GM21360 (cell line): ENCODE data around the gene GALNT14.

ENCODE experiments used
- ATAC-seq: cut with Tn5 transposase; IDR thresholded peaks from one replicate; pipeline ENCODE4 v1.9.1; 2021; ENCODE audit warnings: mild to moderate bottlenecking, moderate library complexity; ENCODE audit not compliant: unreplicated experiment

GALNT14 gene

DNA sequence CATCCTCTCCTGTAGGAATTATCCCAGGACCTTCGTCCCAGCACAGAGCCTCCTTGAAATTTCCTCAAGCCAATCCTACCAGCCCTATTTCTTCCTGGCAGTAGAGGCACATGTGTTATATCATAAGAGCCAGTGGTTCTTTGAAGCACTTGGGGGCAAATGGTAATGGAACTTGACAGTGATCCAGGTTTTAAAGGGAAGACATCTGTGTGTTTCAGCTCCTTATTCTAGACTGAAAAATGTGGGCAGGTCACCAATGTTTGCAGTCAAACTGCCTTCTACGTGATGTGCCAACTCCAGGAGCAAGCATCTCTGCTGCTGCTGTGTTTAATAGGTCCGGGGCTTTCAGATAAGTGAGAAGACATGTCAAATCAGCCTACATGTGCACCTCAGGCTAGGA is 157.1 kb downstream of the GALNT14 start:
- no peak for ATAC-seq

DNA sequence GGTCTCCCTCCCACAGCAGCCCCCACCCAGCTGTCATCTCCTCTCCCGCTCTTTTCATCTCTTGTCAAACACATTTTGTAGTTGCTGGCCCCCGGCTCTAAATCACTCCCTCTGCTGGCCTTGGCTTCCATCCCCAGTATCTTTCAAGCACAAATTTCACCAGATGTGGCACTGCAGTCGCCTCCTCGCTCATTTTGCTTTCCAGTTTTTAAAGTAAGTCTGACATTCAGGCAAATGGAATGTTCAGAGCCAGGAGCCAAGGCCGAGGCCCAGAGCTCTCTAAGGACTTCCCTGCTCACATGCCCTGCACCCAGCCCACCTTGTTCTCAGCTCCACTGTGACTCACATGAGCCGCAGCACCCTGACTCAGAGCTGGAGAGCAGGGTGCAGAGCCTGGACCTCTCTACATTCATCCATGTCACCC is 158.4 kb downstream of the GALNT14 start:
- no peak for ATAC-seq

DNA sequence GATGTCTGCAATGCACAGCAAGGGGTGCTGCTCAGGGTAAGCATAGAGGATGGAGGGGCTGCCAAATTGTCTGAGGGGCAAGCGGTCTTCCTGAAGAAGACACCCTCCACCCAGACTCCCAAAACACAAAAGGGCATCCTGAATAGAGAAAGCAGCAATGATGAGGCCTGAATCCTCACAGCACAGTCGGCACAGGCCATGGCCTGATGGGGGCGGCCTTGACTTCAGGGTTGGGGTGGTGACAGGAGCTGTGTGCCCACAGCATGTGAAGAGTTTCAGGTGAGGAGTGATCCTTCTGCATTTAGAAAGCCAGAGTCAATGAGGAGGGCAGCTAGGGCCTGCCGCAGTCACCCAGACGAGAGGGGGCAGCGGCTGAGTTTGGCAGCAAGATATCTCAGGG is 159.4 kb downstream of the GALNT14 start:
- no peak for ATAC-seq

DNA sequence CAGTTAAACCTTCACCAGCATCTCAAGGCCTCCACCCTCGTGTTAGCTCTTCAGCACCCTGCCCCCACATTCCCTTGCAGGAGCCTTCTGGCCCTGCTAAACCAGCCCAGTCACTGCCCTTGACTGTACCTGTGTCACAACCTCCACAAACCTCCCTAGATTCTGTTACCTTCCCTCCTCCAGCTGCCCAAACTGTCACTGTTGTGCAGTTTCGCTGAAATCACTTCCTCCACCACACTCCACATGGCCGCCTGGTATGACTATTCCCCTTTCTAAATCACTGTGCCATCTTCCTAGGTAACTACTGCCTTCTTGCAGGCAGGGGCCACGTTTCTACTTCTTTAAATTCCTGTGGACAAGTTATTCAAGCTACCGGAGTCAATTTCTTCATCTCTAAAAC is 160.2 kb downstream of the GALNT14 start:
- ATAC-seq, result peak; percentile 72

DNA sequence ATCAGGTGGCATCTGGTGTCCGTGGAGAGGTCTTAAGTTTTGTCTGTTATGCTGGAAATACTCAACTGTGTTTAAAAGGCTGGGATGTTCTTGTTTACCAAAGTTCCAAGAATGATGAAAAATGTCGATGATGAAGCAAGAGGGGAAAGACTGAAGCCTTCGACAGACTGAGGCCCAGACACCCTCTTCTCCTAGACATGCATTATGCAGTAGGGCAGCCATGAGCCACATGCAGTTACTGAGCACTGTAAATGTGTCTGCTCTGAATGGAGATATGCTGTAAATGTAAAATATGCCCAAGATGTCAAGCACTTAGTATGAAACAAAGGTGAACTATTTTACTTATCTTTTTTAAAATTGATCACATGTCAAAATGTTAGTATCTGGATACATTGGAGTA is 163.1 kb downstream of the GALNT14 start:
- ATAC-seq, result no peak

DNA sequence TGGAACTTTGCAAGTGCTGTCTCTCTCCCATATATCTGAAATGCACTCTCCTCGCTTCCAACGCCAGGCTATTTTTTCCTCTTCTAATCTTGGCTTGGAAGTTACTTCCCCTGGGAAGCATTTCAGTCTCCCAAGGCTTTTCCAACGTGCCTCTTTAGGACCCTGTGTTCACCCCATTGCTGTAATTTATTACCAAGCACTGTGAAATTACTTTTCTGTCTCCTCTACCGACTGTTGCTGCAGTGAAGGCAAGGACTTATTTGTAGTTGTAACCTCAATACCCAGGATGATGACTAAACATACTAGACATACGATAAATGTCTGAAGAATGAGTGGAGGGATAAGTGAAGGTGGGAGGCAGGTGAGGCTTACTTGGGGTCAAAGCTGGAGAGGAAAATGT is 163.7 kb downstream of the GALNT14 start:
- no peak for ATAC-seq

DNA sequence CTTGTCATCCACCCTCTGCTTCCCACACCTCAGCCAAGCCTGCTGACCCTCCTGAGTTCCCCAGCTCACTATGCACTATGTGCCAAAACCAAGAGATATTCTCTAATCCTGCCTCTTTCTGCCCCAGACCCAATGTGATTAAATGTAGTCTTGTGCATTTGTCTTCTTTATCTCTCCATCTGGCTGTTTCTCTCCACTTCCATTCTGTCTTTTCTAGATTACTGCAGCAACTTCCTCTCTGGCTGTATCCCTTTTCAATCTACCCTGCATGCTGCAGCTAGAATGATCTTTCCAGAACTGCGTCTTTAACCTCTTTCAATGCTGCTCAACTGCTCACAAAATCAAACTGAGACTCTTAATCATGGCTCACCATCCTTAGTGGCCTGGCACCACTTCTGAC is 164.1 kb downstream of the GALNT14 start:
- ATAC-seq, result no peak

DNA sequence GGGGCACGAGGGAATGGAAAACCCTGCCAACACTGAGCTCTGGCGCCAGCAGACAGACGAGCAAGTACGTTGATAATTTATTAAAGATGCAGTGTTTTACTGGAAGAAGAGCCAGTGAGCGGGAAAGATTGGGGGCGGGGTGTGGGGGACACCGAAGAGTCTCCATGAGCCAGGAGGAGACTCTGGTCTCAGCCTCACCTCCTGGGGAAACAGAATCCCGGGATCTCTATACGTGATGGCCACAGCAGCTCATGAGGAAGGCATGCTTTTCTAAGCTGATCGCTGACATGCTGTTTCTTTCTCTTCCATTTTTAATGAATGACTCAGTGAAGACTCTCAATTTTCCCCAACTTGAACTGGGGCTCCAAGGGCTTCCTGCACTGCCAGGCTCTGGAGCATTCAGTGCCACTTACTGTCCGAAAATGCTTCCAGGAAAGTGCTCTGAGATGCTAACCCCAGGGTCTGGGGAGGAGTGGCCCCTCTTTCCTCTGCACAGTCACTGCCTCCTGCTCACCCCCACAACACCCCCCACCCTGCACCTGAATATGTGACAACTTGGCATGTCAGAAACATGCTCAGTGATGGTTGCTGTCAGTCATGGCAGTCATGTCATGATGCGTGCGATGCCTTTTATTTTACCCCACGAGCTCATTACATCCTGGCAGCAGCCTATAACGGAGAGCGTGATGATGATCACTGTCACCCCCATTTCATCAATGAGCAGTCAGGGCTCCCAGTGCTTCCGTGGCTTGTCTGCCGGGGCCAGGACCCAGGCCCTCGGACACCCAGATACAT is 166.8 kb downstream of the GALNT14 start:
- no peak for ATAC-seq

DNA sequence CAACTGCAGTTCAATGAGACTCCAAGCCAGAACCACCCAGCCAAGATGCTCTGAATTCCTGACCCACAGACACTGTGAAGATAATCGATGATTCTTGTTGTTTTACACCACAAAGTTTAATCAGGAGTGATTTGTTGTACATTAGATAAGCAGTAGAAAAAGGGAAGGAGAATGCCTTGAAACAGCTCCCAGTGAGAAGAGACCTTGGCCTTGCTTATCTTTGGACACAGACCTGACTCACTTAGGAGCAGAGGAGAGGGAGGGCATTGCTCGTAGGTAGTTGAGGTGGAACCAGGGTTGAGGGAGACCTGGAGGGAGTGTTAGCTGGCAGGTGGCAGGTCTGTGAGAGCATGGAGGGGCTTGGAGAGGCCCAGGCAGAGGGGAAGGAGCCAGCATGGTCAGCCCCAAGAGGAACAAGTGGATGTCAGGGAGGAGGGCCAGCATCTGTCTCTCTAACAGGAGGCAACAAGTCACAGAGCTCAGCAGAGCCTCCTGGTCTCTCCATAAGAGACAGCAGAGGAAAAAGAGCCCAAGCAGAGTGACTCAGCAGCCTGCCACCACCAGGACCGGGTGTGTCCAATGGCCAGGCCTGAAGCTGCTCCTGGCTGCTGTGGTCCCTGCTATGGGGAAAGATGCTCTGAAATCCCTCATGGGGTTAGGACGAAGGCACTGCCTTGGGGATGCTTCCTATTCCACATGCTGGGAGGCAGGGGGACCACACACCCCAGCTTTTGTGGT is 169.4 kb downstream of the GALNT14 start:
- ATAC-seq, result no peak

DNA sequence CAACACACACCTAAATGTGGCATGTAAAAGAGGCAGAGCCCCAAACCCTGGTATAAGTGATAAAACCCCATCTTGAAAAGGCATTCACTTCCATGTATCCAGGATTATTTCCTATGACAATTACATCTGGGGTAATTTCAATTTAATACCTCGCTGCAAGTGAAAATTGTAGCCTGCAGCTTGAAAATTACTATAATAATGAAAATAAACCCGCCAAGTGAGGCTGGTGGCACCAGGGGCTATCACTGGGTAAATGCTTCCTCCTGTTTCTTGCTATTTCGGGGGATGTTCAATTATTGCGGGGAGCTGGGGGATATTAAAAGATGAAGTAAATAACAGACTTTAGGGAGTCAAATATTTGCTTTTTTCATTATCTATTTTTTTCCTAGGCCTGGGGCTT is 171.5 kb downstream of the GALNT14 start:
- no peak for ATAC-seq

DNA sequence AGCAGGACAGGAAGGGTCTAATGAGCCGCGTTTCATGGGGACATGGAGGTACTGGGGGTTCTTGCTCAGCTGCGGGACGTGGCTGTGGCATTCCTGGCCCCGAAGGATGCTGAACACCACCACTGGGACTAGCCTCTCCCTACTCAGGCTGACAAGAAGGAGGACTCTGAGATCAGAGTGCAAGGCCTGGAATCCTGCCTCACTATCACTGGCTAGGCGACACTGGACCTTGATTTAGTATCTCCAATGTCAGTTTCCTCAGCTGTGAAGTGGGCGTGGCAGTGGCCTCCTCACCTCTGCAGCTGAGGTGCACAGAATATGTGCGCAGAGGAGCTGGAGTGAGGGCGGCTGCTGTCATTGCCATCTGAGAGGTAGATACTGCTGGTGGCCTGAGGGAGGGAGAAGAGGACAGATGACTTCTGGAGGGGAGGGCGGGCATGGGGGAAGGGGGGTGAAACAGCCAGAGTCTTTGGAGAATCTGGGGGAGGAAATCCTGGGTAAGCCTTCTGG is 173.2 kb downstream of the GALNT14 start:
- no peak for ATAC-seq

DNA sequence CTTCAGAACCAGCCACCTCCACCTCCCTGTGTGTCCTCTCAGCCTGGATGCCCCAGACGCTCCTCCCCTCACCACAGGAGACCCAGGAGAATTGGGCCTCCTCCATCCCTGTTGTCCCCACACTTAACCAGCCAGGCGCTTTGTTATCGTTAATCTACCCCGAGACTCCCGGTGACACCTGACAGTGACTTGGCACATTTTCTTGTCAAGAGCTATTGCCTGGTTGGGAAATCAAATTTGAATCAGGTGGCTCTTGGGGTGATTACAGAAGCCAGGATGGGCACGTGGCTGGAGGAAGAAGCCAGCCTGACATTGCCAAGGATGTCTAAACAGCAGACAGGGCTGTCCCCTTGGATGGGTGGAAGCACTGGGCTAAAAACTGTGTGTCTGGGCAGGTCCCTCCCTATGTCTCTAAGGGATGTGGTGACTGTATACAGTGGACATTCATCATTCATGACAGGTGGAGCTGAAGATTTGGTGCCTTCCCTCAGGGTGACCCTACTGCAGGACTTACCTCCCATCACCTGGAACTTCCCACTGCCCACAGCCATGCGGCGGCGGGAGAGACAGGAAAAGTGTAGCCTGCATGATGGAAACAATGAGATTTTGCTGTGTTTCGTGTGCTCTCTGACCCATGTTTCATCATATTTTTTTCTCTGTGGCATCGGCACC is 173.8 kb downstream of the GALNT14 start:
- no peak for ATAC-seq

DNA sequence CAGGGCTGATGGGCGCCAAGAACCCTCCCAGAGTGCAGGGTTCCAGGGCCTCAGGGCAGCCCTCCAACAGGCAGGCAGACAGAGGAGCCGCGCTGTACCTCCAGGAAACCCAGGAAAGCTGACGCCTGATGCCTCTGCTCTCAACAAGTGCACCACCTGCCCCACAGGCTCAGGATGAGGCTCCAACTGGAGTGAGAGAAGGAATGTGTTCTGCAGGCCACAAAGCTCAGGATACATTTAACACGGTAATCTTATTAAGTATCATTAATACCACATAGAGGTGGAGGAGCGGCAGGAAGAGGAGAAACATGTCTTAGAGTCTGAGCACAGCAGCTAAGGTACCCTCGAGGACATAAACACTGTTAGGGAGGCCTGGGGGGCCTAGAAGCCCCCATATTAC is 175.1 kb downstream of the GALNT14 start:
- no peak for ATAC-seq

DNA sequence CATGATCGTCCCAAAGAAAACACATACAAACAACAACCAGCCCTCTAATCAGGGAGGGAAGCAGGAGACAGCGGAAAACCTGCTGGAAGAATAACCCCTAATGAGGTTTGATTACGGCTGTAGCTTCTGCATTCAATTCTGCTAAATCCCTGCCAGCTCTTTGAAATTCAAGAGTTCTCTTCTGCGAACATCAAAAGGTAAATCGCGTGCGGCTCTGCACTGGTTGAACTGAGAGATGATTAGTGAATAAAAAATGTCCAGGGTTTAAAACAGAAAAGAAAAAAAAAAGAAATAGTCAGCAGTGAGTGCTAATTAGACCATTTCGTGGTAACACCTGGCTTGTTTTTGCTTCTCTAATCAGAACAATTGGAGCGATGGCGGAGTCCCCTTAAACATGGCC is 178.0 kb downstream of the GALNT14 start:
- no peak for ATAC-seq

DNA sequence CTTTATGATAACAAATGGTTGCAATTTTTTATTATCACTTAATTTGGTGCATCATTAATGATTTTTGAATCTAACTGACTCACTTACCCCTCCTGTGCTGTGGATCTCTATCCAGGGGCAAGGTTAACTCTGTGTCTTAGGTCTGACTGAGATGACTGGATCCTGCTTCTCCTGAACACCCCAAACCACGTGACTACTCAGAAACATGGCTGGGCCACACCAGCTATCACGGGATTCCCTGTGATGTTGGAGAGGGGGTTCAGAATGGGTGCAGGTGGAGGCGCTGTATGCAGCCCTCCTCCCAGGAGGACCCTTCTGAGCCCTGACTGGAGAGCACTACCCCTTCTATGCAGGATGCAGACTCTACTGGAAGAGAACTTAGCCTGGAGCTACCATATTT is 178.6 kb downstream of the GALNT14 start:
- ATAC-seq, result no peak

DNA sequence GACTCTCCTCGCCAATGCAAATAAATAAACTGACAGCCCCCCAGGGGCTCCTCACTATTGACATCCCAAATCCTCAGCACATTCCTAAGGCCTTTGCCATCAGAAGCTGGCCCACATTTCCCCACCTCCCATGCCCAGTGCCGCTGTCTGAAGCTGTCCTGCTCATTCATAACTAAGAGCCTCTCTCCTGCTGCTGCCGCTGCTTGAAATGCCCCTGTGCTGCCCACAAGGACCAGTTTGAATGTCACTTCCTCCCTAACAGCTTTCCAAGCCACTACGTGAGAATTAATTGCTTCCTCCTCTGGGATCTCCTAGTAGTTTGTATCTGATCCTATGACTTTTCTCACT is 179.3 kb downstream of the GALNT14 start:
- ATAC-seq, result no peak

DNA sequence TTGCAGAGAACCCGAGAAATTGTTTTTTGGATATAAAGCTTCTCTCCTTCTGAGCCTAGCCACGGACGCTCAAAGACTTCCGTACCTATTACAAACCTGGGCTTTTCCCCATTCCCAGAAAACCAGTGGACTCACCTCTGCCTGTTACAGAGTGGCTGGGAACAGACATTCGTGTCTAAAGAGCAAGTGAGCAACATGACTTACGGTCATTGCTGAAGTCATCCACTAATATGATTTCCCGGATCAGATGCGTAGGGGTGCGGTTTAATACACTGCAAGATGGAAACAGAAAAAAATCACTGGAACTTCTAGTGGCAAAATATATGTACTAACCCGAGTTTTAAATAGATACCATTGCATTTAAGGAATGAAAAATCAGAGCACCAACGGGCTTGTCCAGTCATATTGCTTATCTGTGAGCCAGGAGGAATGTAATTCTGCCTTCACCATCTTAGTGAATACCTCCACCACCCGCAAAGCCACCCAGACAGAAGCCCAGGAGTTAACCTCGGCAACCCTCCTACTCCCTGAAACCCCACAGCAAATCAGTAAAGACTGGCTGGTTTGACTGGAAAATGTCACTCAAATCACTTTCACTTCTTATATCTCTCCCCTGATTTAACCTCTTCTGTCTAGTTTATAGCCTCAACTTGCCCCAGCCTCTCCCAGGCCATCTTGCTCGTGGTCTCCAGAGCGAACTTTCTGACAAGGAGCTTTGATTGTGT is 179.9 kb downstream of the GALNT14 start:
- no peak for ATAC-seq

DNA sequence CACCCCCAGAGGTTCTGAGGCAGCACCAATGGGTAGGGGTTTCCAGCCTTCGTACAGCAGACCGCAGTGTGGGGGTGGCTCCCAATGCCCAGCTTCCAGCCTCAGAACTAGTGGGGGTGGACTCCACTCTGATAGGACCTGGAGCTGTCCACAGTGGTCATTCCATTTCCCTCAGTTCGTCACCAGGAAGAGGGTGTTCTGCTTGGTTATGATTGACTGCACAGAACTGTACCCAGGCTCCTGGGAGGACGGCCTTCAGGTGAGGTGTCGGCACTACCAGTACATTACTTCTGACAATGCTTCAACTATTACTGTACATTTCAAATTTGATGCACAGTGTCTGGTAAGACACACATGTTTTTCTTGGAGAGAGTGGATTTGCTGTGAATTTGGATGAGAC is 180.6 kb downstream of the GALNT14 start:
- ATAC-seq, result no peak

DNA sequence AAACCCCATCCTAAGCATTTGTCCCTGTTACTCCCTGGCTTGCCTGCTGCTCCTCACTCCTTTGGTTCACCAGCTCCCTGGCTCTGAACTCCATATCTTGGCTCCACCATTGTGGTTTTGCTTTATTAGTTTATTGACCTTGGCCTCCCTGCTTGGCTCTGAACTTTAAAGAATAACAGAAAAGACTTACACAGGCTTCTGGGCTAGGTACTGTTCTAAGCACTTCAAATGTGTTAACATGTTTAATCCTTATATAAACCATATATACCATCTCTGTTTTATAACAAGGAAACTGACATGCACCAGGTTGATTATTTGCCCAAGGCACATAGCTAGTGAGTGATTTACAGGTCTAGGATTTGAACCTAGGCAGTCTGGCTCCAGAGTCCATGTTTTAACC is 181.2 kb downstream of the GALNT14 start:
- no peak for ATAC-seq

DNA sequence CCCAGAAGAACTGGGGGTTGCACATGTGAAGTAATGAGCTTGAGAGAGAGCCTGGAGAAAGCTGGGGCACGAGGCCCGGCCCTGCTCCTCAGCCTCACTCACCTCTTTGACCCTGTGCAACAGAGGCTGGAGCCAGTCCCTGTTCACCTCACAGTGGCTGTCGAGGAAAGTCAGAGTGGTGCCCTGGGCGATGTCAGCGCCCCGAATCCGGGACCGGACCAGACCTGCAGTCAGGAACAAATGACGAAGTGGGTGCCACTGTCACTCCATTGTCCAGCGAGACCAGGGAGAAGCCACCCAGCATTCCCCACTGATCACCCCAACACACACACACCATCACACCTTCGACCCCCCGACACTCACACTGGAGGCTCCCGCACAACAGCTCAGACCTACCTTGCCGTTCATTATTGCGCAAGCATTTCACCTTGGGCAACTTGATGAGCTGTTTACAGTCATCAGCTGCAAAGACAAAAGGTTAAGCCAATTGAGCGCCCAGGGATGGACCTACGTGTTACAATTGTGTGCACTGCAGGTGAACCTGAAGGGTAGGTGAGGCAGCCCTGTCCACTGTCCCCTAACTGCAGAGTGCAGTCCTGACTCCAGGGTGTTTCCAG is 182.6 kb downstream of the GALNT14 start:
- no peak for ATAC-seq

DNA sequence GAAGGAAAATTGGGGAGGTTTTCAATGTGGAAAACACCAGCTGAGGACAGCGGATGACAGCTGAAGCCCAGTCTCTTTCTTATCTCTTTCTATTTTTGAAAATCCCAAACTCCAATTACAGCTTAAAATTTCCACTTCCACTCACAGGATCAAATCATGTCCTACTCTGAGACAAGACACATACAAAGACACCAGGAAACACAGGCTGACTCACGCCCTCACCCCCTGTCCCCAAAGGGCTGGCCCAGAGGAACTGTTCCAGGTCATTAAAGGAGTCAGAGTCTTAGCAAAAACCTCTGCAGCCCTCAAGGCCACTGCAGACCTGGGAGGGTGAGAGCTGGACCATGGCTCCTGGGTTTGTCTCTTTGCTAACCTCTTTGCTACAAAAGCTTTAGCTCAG is 187.9 kb downstream of the GALNT14 start:
- no peak for ATAC-seq
